VCaP (cell line): ENCODE data around the gene THAP9.

Source experiments
- H3K27ac ChIP-seq: fragments of 450-650 bp; 2 replicates; pipeline ENCODE4 v1.5.1; 2017
- TF ChIP-seq, protein P1 (sequence below): fragments of 450-650 bp; conservative IDR thresholded peaks from 2 replicates; pipeline ENCODE4 v1.5.1; 2017; ENCODE audit warnings: mild to moderate bottlenecking, moderate library complexity

The THAP9 gene

DNA sequence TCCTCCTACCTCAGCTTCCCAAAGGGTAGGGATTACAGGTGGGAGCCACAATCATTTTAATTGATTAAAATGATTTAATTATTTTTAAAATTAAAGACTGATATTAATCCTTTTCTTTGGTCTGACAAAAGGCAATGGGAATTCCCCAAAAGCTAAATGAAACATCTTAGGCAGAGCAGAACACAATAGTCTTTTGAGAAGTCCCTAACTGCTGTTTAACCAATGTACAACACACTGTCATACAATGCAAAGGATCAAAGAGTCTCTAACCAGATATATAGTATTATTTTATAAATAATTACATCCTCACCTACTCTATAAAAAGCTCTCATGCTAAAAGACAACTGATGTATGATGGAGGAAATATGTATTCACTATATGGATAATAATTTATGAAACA lies 47.0 kb downstream of the THAP9 start:
- TF ChIP-seq, protein P1, sequence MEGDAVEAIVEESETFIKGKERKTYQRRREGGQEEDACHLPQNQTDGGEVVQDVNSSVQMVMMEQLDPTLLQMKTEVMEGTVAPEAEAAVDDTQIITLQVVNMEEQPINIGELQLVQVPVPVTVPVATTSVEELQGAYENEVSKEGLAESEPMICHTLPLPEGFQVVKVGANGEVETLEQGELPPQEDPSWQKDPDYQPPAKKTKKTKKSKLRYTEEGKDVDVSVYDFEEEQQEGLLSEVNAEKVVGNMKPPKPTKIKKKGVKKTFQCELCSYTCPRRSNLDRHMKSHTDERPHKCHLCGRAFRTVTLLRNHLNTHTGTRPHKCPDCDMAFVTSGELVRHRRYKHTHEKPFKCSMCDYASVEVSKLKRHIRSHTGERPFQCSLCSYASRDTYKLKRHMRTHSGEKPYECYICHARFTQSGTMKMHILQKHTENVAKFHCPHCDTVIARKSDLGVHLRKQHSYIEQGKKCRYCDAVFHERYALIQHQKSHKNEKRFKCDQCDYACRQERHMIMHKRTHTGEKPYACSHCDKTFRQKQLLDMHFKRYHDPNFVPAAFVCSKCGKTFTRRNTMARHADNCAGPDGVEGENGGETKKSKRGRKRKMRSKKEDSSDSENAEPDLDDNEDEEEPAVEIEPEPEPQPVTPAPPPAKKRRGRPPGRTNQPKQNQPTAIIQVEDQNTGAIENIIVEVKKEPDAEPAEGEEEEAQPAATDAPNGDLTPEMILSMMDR, result no peak
- no peak overlapping the region for H3K27ac ChIP-seq

DNA sequence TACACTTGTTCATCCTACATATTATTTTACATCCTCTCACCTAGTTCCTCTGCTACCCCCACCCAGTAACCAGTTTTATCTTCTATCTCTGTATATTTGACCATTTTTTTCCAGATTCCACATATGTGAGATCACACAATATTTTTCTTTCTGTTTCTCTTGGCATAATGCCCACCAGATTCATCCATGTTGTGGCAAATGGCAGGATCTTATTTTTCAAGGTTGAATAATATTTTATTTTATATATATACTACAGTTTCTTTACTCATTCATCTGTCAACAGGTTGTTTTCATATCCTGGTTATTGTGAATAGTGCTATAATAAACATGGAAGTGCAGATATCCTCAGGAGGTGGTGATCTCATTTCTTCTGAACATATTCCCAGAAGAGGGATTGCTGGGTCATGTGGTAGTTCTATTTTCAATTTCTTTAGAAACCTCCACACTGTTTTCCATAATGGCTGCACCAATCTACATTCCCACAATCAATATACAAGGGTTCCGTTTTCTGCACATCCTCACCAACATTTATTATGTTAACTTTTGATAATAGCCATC lies 48.2 kb downstream of the THAP9 start:
- TF ChIP-seq, protein P1, result no peak
- no peak overlapping the region for H3K27ac ChIP-seq

DNA sequence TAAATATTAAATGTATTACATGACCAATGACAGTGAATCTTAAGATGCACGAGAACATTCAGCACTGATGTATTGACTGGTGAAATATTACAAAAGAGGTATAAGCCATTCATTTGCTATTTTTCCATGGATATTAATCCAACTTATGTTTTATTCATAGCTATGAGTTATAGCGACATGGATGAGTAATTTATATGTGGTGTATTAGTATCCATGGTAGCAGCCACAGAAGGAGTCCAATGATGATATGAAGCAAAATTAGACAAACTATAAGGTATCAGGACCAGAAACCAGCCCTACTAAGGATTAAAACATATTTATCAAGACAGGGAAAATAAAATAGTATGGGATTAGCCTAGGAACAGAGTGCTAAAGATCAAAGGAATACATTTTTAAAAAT lies 50.7 kb downstream of the THAP9 start:
- H3K27ac ChIP-seq, result no peak overlapping the region
- TF ChIP-seq, protein P1, result no peak

DNA sequence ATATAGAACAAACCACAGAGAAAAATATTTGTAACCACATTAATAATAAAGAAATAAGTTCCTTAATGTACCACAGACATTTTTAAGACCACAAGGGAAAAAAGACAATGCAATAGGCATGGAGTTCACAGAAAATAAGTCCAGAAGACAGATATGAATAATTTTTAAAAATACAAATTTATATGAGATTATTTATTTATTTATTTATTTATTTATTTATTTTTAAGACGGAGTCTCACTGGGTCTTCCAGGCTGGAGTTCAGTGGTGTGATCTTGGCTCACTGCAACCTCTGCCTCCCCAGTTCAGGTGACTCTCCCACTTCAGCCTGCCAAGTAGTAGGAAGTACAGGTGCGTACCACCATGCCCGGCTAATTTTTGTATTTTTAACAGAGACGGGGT lies 53.7 kb downstream of the THAP9 start:
- no peak overlapping the region for H3K27ac ChIP-seq
- TF ChIP-seq, protein P1, result no peak

DNA sequence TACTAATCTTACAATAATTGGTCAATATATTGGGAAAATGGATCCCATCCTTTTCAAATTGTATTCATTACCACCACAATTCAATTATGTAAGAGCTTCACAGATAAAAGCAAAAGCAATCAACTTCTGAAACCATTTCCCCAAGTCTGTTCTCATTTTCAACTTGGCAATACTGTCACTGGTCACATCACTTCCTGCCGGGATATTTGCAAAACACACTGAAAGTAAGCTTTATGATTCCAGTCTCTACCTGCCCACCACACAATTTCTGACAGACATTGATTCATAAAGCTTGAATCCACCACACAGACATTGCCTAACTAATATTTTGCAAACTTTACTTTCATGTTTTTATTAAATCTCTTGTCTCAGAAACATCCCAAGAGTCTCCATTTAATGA lies 56.5 kb downstream of the THAP9 start:
- TF ChIP-seq, protein P1, result no peak
- H3K27ac ChIP-seq, result no peak overlapping the region

DNA sequence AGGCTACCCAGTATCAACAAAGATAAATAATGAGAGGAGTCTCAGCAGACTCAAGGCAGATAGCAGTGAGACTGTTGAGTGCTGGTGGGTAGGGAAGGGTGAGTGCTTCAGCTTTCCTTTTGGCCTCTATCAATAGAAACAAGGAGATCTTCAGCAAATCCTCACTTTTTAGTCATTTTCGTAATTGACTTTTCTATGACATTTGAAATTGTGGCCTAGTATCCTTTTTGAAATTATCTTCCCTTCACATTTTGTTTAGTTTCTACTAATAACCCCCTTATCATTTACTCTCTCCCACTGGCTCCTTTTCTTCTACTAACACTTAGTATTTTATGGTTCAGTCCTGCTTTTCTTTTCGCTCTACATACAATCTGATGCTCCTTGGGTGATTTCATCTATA lies 65.2 kb downstream of the THAP9 start:
- TF ChIP-seq, protein P1, result no peak

DNA sequence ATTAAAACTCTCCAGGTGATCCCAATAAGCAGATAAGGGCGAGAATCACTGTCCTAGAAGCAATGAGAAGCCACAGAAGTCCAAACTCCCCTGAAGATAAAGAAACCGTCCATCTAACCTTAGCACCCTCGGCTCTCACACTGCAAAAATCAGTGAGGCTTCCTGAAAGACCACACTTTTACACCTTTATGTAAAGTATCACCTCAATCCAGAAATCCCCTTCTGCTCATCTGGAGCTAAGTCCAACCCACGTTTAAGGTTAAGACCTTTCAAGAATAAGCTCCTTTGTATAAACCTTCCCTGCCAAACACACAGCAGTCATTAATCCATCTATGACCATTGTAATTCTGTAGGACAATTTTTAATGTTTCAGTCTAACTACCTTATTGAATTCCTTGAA lies 68.4 kb downstream of the THAP9 start:
- TF ChIP-seq, protein P1, result no peak
- H3K27ac ChIP-seq, result no peak overlapping the region

More for the DNA sequence above, 65.2 kb downstream of the THAP9 start:
- no peak overlapping the region for H3K27ac ChIP-seq
